Iris pigment epithelial cell (primary cell): ENCODE results near the gene ZNF521.

Experiments
- DNase-seq: peaks from one replicate; pipeline ENCODE4 v3.0.0-alpha.2; 2011; ENCODE audit warnings: low read depth

Gene ZNF521

GRCh38 chr18:25351777-25352628, at the start of gene ZNF521:
ZNF521 (minus strand) TSS chr18:25352166; CDS start chr18:25350946, 1,220 bp downstream.
- DNase-seq = peak; percentile 85

GRCh38 chr18:25399554-25399953, 47.6 kb upstream of the ZNF521 start:
- DNase-seq = peak; percentile 12

GRCh38 chr18:25392192-25392591, 40.2 kb upstream of the ZNF521 start:
- DNase-seq = no peak

GRCh38 chr18:25373432-25374179, 21.6 kb upstream of the ZNF521 start:
- no peak for DNase-seq

GRCh38 chr18:25370391-25370790, 18.4 kb upstream of the ZNF521 start:
- DNase-seq = no peak

GRCh38 chr18:25365242-25365641, 13.3 kb upstream of the ZNF521 start:
- no peak for DNase-seq

- no peak for DNase-seq
Measured at GRCh38 chr18:25364732-25365131, 12.8 kb upstream of the ZNF521 start.

- peak; percentile 7 for DNase-seq
Measured at GRCh38 chr18:25360301-25360899, 8.4 kb upstream of the ZNF521 start.

GRCh38 chr18:25353080-25353479, 1.1 kb upstream of the ZNF521 start:
- DNase-seq = no peak

GRCh38 chr18:25352629-25353005, 651 bp upstream of the ZNF521 start:
- DNase-seq = no peak

GRCh38 chr18:25351280-25351775, 638 bp downstream of the ZNF521 start:
- no peak for DNase-seq

GRCh38 chr18:25350489-25351251, 1.3 kb downstream of the ZNF521 start:
- peak; percentile 42 for DNase-seq

GRCh38 chr18:25349926-25350487, 2.0 kb downstream of the ZNF521 start:
- DNase-seq = peak; percentile 3

GRCh38 chr18:25349131-25349925, 2.6 kb downstream of the ZNF521 start:
- DNase-seq = peak; percentile 9

GRCh38 chr18:25348386-25349130, 3.4 kb downstream of the ZNF521 start:
- no peak for DNase-seq

- no peak for DNase-seq
Measured at GRCh38 chr18:25346561-25346960, 5.4 kb downstream of the ZNF521 start.

- DNase-seq = no peak
Measured at GRCh38 chr18:25345081-25345866, 6.7 kb downstream of the ZNF521 start.

- no peak for DNase-seq
Measured at GRCh38 chr18:25341831-25342230, 10.1 kb downstream of the ZNF521 start.

GRCh38 chr18:25340762-25341161, 11.2 kb downstream of the ZNF521 start:
- no peak for DNase-seq
